HEK293 (cell line): ENCODE results near the gene FAM193A.

Source experiments
- CTCF ChIA-PET: fragments of 350-600 bp; formaldehyde crosslinking; extraction: SDS; loops from one replicate; lab custom pipeline; 2021; ENCODE audit warnings: antibody characterized with exemption; lab: Yijun Ruan, JAX
- POLR2A ChIA-PET: fragments of 300-600 bp; formaldehyde crosslinking; extraction: SDS; loops from one replicate; lab custom pipeline; 2020; ENCODE audit warnings: antibody characterized with exemption, inconsistent platforms; lab: Yijun Ruan, JAX
- H3K27ac ChIP-seq: fragments of 200-500 bp; sonication (Bioruptor generic); 2 replicates; pipeline ENCODE4 v1.5.1; 2014; ENCODE audit warnings: low read depth, low read length, control low read depth, inconsistent platforms; ENCODE audit errors: extremely low read depth
- H3K36me3 ChIP-seq, 2 experiments: fragments of 200-500 bp in 1 of 2; sonication (Bioruptor generic) in 1 of 2; 1 replicate in 1 of 2; 2 replicates in 1 of 2; pipeline ENCODE4 v1.5.1; 2014 to 2017; ENCODE audit warnings: inconsistent platforms in 2 of 2, low read length in 2 of 2; ENCODE audit not compliant: control insufficient read depth in 2 of 2, insufficient read depth in 1 of 2
- H3K4me1 ChIP-seq: fragments of 200-500 bp; sonication (Bioruptor generic); 2 replicates; pipeline ENCODE4 v1.5.1; 2014; ENCODE audit warnings: mild to moderate bottlenecking, low read length, inconsistent platforms; ENCODE audit not compliant: control insufficient read depth, insufficient read depth
- H3K4me3 ChIP-seq: 2 replicates; pipeline ENCODE4 v1.5.1; 2011; ENCODE audit warnings: low read depth, mild to moderate bottlenecking, control low read depth, low read length, moderate library complexity
- H3K9me3 ChIP-seq: fragments of 200-500 bp; sonication (Bioruptor generic); 2 replicates; pipeline ENCODE4 v1.5.1; 2014; ENCODE audit warnings: low read depth, low read length, inconsistent platforms; ENCODE audit not compliant: control insufficient read depth, insufficient read depth
- ATF2 ChIP-seq: fragments of 450-650 bp; formaldehyde crosslinking; IDR thresholded peaks from 2 replicates; pipeline ENCODE4 v1.5.1; 2016; ENCODE audit warnings: missing biosample characterization, missing genetic modification characterization, low read depth
- BCL6B ChIP-seq: fragments of 450-650 bp; formaldehyde crosslinking; IDR thresholded peaks from 2 replicates; pipeline ENCODE4 v1.5.1; 2017; ENCODE audit warnings: missing biosample characterization, missing genetic modification characterization
- GLIS1 ChIP-seq: fragments of 450-650 bp; formaldehyde crosslinking; IDR thresholded peaks from 2 replicates; pipeline ENCODE4 v1.5.1; 2016; ENCODE audit warnings: missing biosample characterization, missing genetic modification characterization
- HIC1 ChIP-seq: fragments of 450-650 bp; formaldehyde crosslinking; IDR thresholded peaks from 2 replicates; pipeline ENCODE4 v1.5.1; 2016; ENCODE audit warnings: missing biosample characterization, missing genetic modification characterization
- HOXC10 ChIP-seq: sonication (generic); formaldehyde crosslinking; IDR thresholded peaks from 2 replicates; pipeline ENCODE4 v1.8.1; 2023; ENCODE audit warnings: mild to moderate bottlenecking, missing genetic modification reagents
- PBX3 ChIP-seq: sonication (generic); formaldehyde crosslinking; IDR thresholded peaks from 2 replicates; pipeline ENCODE4 v1.8.1; 2022; ENCODE audit warnings: mild to moderate bottlenecking, moderate library complexity, missing genetic modification reagents
- PRDM4 ChIP-seq: fragments of 450-650 bp; formaldehyde crosslinking; IDR thresholded peaks from 2 replicates; pipeline ENCODE4 v1.5.1; 2017; ENCODE audit warnings: missing biosample characterization, missing genetic modification characterization
- SALL2 ChIP-seq: fragments of 450-650 bp; formaldehyde crosslinking; IDR thresholded peaks from 2 replicates; pipeline ENCODE4 v1.5.0; 2017; ENCODE audit warnings: missing biosample characterization, mild to moderate bottlenecking, missing genetic modification characterization, borderline replicate concordance
- TRIM28 ChIP-seq: IDR thresholded peaks from 2 replicates; pipeline ENCODE4 v1.6.1; 2011; ENCODE audit warnings: low read length, control low read depth, borderline replicate concordance
- YY1 ChIP-seq: fragments of 450-650 bp; formaldehyde crosslinking; IDR thresholded peaks from 2 replicates; pipeline ENCODE4 v1.5.1; 2018; ENCODE audit warnings: missing biosample characterization, missing genetic modification characterization
- ZBTB6 ChIP-seq: fragments of 450-650 bp; formaldehyde crosslinking; IDR thresholded peaks from 2 replicates; pipeline ENCODE4 v1.5.1; 2017; ENCODE audit warnings: missing biosample characterization, missing genetic modification characterization
- ZNF16 ChIP-seq: fragments of 450-650 bp; formaldehyde crosslinking; IDR thresholded peaks from 2 replicates; pipeline ENCODE4 v1.5.1; 2016; ENCODE audit warnings: low read depth, missing biosample characterization, missing genetic modification characterization
- ZNF221 ChIP-seq: fragments of 450-650 bp; formaldehyde crosslinking; IDR thresholded peaks from 2 replicates; pipeline ENCODE4 v1.5.1; 2017; ENCODE audit warnings: missing biosample characterization, missing genetic modification characterization, borderline replicate concordance
- ZNF37A ChIP-seq: fragments of 450-650 bp; IDR thresholded peaks from 2 replicates; pipeline ENCODE4 v1.5.1; 2018; ENCODE audit warnings: missing biosample characterization, missing genetic modification characterization
- ZNF449 ChIP-seq: fragments of 450-650 bp; formaldehyde crosslinking; IDR thresholded peaks from 2 replicates; pipeline ENCODE4 v1.5.1; 2017; ENCODE audit warnings: missing biosample characterization, mild to moderate bottlenecking, missing genetic modification characterization, moderate library complexity
- ZNF488 ChIP-seq: fragments of 450-650 bp; formaldehyde crosslinking; IDR thresholded peaks from 2 replicates; pipeline ENCODE4 v1.5.1; 2016; ENCODE audit warnings: missing biosample characterization, missing genetic modification characterization
- ZNF747 ChIP-seq: fragments of 450-650 bp; formaldehyde crosslinking; IDR thresholded peaks from 2 replicates; pipeline ENCODE4 v1.5.1; 2016; ENCODE audit warnings: missing biosample characterization, missing genetic modification characterization
- ZSCAN4 ChIP-seq: fragments of 450-650 bp; formaldehyde crosslinking; IDR thresholded peaks from 2 replicates; pipeline ENCODE4 v1.5.1; 2017; ENCODE audit warnings: missing biosample characterization, missing genetic modification characterization

Gene FAM193A

GRCh38 chr4:2672082-2672481, 135.6 kb downstream of the FAM193A start:
- ChIA-PET CTCF (no interaction called here), POLR2A (no interaction called here)
- Histone ChIP-seq H3K9me3 (no peaks in the 10 kb centered on the region), H3K36me3 (peaks cover 8 to 75% of the 10 kb centered on the region in 2 experiments; a peak in 2 of 3 replicates), H3K4me1 (no peaks in the 10 kb centered on the region), H3K4me3 (no peak overlapping the region), H3K27ac (no peak overlapping the region)
- no peak for TF ChIP-seq ZSCAN4 (tag by site-specific recombination)
- no peak for TF ChIP-seq HIC1
- TF ChIP-seq ZNF449: no peak
- TF ChIP-seq TRIM28: no peak
- TF ChIP-seq ATF2: no peak
- no peak for TF ChIP-seq ZNF16 (tag by site-specific recombination)
- TF ChIP-seq ZNF37A (tag by site-specific recombination): no peak
- no peak for TF ChIP-seq PRDM4
- TF ChIP-seq YY1 (tag by site-specific recombination): no peak
- no peak for TF ChIP-seq BCL6B (tag by site-specific recombination)
- no peak for TF ChIP-seq ZNF747
- no peak for TF ChIP-seq ZBTB6
- TF ChIP-seq ZNF221 (tag by site-specific recombination): no peak
- TF ChIP-seq GLIS1 (tag by site-specific recombination): no peak
- no peak for TF ChIP-seq HOXC10 (CRISPR knock-in tag)
- TF ChIP-seq SALL2 (tag by site-specific recombination): no peak
- TF ChIP-seq PBX3: no peak
- TF ChIP-seq ZNF488: no peak
